ENCODE results near the gene PGAP1.

The PGAP1 gene

DNA sequence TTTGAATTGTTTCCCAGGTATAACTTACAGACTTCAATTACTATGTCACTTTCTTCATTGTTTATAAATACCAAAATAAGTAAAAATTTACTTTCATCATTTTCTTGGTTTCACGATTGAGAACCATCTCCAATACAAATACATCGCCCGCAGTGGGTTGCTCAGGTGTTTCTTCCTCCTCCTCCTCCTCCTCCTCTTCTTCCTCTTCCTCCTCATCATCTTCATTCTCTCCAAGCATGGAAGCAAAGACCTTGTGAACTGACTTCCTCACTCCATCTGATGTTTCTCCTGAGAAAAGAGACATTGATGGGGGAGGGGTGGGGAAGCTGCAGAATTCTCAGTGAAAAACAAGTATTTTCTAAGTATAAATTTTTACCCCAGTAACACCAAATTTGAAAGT is 133.6 kb downstream of the PGAP1 start:
- DNase-seq = no peak

DNA sequence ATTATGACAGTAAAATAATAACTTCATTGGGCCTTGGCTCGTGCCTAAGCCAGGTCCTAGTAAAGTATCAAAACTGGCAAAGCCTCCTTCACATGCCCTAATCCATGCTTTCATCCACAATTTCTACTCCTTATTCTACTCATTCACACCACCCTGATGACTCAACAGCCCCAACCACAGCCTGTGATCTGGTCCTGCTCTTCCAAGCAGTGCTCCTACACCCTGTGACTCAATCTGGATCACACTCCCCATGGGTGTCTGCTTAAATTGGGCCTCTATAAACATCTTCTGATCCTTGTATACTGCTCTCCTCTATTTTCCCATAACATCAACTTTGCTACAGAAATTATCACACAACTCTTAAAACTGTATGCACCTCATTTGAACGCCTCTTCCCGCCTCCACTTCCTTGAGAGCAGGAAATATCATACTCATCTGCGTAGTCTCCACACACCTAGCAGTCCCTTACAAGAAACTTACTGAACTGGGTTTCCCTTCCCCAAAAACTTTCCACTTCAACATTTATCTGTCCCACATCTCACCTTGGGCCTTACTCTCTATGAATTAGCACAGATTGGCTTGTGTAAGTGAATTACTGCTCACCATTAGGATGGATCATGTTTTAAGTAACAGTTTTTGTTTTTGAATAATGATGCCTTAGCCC is 142.9 kb downstream of the PGAP1 start:
- no peak for DNase-seq
